GM19193 (cell line): ENCODE measurements around the gene MICA.

Source experiments
- POLR2A ChIP-seq: IDR thresholded peaks from 4 replicates; pipeline ENCODE4 v1.6.1; 2011; ENCODE audit not compliant: insufficient read depth, insufficient read length; ENCODE audit errors: extremely low read depth

MICA gene

GRCh38 chr6:31403283-31404060 is at the start of gene MICA:
Gene MICA (plus strand): TSS chr6:31403595. CDS start chr6:31403633, 38 bp downstream.
- TF ChIP-seq POLR2A: peak; percentile 58

GRCh38 chr6:31354158-31354863 is 49.1 kb upstream of the MICA start:
- no peak for TF ChIP-seq POLR2A

GRCh38 chr6:31354864-31355582 is 48.4 kb upstream of the MICA start:
- TF ChIP-seq POLR2A: peak; percentile 56

- no peak for TF ChIP-seq POLR2A
Observed at GRCh38 chr6:31355583-31355948, 47.8 kb upstream of the MICA start.

- peak; percentile 57 for TF ChIP-seq POLR2A
Observed at GRCh38 chr6:31356216-31356945, 47.0 kb upstream of the MICA start.

GRCh38 chr6:31356946-31357466 is 46.4 kb upstream of the MICA start, which contains the start of gene HLA-B:
Gene HLA-B (minus strand): TSS chr6:31357179. CDS start chr6:31357158, 21 bp downstream.
- TF ChIP-seq POLR2A: peak; percentile 73

- TF ChIP-seq POLR2A: no peak
Observed at GRCh38 chr6:31357886-31358285, 45.5 kb upstream of the MICA start.

GRCh38 chr6:31358302-31358701 is 45.1 kb upstream of the MICA start:
- TF ChIP-seq POLR2A: peak; percentile 22

- no peak for TF ChIP-seq POLR2A
Observed at GRCh38 chr6:31359581-31359980, 43.8 kb upstream of the MICA start.

- TF ChIP-seq POLR2A: no peak
Observed at GRCh38 chr6:31362751-31363150, 40.6 kb upstream of the MICA start.

GRCh38 chr6:31363811-31364210 is 39.6 kb upstream of the MICA start:
- TF ChIP-seq POLR2A: no peak

- no peak for TF ChIP-seq POLR2A
Observed at GRCh38 chr6:31365864-31366263, 37.5 kb upstream of the MICA start.

GRCh38 chr6:31366693-31367470 is 36.5 kb upstream of the MICA start:
- TF ChIP-seq POLR2A: no peak

GRCh38 chr6:31368461-31368860 is 34.9 kb upstream of the MICA start:
- TF ChIP-seq POLR2A: no peak

- TF ChIP-seq POLR2A: no peak
Observed at GRCh38 chr6:31375699-31376098, 27.7 kb upstream of the MICA start.

GRCh38 chr6:31377029-31377428 is 26.4 kb upstream of the MICA start:
- TF ChIP-seq POLR2A: no peak
